Measurements from ENCODE around the gene MDFIC. TPM values are rescaled to one million over a fixed set of nuclear protein-coding genes. Genes with fewer than 3 reads are reported as not detected.

The MDFIC gene
- total RNA-seq, 2 donors from 2014 or later, result 8.5 to 9.1 TPM

DNA sequence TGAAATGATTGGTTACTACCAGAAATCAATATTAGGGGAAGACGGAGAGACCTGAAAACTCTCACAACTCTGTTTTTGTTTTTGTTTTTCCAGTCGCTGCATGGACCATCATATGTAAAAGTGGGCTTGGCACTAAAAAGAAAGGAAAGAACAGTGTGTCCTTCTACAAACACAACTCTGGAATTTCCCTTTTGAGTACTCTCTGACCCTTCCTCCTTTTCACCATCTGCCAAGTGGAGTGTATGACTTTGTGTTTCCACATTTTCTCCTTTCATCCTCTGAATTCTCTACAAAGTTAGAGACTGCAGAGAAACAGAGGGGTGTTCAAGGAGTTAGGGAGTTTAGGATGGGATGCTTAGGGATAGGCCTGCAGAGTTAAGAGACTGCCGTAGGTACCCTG is 92.0 kb downstream of the MDFIC start:
- Histone ChIP-seq H3K36me3 (no peaks in the 10 kb centered on the region), H3K9ac (ENCODE audit: low read depth in 2 of 2, low read length in 2 of 2) (no peak overlapping the region), H3K4me3 (no peak overlapping the region), H3K9me3 (no peaks in the 10 kb centered on the region), H3K27ac (no peak overlapping the region), H3K4me1 (peaks cover 5% of the 10 kb centered on the region), H3K27me3 (no peaks in the 10 kb centered on the region)
- DNase-seq, result no peak
- intact Hi-C loops (cut with DNase I), result no loop called here
- TF ChIP-seq, protein P1, sequence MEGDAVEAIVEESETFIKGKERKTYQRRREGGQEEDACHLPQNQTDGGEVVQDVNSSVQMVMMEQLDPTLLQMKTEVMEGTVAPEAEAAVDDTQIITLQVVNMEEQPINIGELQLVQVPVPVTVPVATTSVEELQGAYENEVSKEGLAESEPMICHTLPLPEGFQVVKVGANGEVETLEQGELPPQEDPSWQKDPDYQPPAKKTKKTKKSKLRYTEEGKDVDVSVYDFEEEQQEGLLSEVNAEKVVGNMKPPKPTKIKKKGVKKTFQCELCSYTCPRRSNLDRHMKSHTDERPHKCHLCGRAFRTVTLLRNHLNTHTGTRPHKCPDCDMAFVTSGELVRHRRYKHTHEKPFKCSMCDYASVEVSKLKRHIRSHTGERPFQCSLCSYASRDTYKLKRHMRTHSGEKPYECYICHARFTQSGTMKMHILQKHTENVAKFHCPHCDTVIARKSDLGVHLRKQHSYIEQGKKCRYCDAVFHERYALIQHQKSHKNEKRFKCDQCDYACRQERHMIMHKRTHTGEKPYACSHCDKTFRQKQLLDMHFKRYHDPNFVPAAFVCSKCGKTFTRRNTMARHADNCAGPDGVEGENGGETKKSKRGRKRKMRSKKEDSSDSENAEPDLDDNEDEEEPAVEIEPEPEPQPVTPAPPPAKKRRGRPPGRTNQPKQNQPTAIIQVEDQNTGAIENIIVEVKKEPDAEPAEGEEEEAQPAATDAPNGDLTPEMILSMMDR (IDR thresholded peaks at IDR 0.05), result no peak

DNA sequence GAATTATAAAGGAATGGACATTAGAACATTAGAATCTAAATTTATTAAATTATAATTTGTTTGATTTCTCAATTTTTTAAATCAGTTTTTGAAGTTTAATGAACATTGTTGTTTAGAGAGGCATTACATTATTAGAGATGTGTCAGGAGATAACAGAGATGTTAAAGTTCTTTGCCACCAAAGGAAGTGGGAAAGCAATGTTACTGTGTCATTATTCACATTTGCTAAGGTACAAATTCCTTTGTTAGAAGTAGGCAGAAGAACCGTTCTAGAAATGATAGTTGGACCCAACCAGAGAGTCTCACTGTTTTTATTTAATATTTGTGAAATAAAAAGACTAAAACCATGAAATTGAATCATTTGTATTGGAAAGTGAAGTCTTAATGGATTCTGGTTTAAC is 92.9 kb downstream of the MDFIC start:
- Histone ChIP-seq H3K27me3 (no peaks in the 10 kb centered on the region), H3K27ac (no peak overlapping the region), H3K9me3 (no peaks in the 10 kb centered on the region), H3K4me3 (no peak overlapping the region), H3K36me3 (no peaks in the 10 kb centered on the region), H3K4me1 (peaks cover 5% of the 10 kb centered on the region), H3K9ac (ENCODE audit: low read depth in 2 of 2, low read length in 2 of 2) (no peak overlapping the region)
- intact Hi-C loops (cut with DNase I), result no loop called here
- TF ChIP-seq, protein P1 (IDR thresholded peaks at IDR 0.05), result no peak
- DNase-seq, result no peak

DNA sequence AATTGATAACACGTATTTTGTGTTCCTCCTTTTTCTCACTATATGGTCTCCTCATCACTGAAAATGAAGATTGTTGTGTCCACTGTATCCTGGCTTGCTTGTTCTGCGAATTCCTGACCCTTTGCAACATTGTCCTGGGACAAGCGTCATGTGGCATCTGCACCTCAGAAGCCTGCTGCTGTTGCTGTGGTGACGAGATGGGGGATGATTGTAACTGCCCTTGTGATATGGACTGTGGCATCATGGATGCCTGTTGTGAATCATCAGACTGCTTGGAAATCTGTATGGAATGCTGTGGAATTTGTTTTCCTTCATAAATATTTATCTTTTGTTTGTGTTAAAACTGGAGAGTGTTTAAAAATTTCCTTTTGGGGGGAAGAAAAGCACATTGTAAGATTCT is 93.7 kb downstream of the MDFIC start:
- Histone ChIP-seq H3K4me3 (no peak overlapping the region), H3K27ac (no peak overlapping the region), H3K4me1 (no peaks in the 10 kb centered on the region), H3K9ac (ENCODE audit: low read depth in 2 of 2, low read length in 2 of 2) (no peak overlapping the region), H3K36me3 (no peaks in the 10 kb centered on the region), H3K9me3 (no peaks in the 10 kb centered on the region), H3K27me3 (no peaks in the 10 kb centered on the region)
- no peak for DNase-seq
- TF ChIP-seq, protein P1 (IDR thresholded peaks at IDR 0.05), result no peak
- intact Hi-C loops (cut with DNase I), result no loop called here

DNA sequence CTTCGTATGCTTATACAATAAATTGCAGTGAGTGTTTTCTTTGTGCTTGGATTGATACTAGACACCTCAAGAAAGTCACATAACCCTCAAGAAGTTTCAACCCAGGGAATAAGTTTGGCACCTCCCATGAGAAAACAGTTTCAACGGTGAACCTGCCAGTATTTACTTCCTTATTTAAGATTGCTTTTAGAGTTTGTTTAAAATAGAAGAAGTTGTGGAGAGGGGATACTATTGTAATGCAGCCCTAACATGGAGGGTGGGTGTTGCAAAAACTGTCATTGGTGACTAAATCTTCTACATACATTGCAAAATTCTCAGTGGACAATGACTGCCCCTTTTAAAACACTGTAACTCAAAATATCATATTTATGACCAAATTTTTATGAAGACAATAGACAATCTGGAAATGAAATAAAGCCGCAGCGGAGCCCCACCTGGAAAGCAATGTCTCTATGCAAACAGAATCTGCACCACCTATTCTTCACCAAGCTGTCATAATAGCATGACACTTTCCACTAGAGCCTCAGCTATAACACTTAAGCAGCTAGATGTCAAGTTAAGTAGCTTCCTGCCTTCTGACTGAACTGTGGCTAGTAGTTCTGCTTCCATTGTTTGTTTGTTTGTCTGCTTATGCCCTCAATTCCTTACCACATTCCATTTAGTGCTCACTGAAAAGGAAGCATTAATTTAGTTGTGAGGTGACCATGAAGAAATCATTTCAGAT is 98.2 kb downstream of the MDFIC start:
- DNase-seq, result no peak
- Histone ChIP-seq H3K4me1 (no peaks in the 10 kb centered on the region), H3K27me3 (no peaks in the 10 kb centered on the region), H3K36me3 (no peaks in the 10 kb centered on the region), H3K9me3 (no peaks in the 10 kb centered on the region), H3K27ac (no peak overlapping the region), H3K4me3 (no peak overlapping the region), H3K9ac (ENCODE audit: low read depth in 2 of 2, low read length in 2 of 2) (no peak overlapping the region)
- intact Hi-C loops (cut with DNase I), result no loop called here
- TF ChIP-seq, protein P1 (IDR thresholded peaks at IDR 0.05), result no peak

DNA sequence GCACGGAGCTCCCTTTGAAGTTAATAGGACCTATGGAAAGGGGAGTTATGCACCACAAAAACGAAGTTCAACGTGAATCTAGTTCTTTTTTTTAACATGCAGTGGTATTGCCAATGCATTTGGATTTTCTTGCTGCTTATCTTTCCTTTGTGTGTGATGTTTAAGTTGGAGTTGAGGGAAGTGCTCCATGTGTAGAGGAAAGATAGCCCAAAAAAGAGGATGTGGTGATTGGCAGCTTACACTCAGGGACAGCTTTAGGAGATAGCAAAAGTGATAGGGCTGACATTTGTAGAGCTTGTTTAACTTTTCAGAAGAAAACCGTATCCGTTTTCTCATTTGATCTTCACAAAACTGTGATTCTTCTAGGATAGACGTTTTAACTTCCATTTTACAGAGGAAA is 101.3 kb downstream of the MDFIC start:
- no peaks in the 10 kb centered on the region for H3K27me3 ChIP-seq
- intact Hi-C loops (cut with DNase I), result no loop called here
- no peak overlapping the region for H3K27ac ChIP-seq
- no peak for DNase-seq
- no peak overlapping the region for H3K4me3 ChIP-seq
- no peaks in the 10 kb centered on the region for H3K9me3 ChIP-seq
- TF ChIP-seq, protein P1 (IDR thresholded peaks at IDR 0.05), result no peak
- no peak overlapping the region for H3K9ac ChIP-seq (ENCODE audit: low read depth in 2 of 2, low read length in 2 of 2)
- no peaks in the 10 kb centered on the region for H3K4me1 ChIP-seq
- no peaks in the 10 kb centered on the region for H3K36me3 ChIP-seq

All from colonic mucosa (tissue), 4 donors.